OCI-LY1 (cell line): ENCODE measurements around the gene TTC27.

Source experiments
- CTCF ChIP-seq: fragments of 200-600 bp; sonication (generic), shearing (Covaris generic); IDR thresholded peaks from 2 replicates; pipeline ENCODE4 v1.5.1; 2017; ENCODE audit warnings: mild to moderate bottlenecking, antibody characterized with exemption, low read length, moderate library complexity, mixed read lengths
- EZH2 ChIP-seq: fragments of 200-600 bp; sonication (generic), shearing (Covaris generic); IDR thresholded peaks from 2 replicates; pipeline ENCODE4 v1.8.0; 2017; ENCODE audit warnings: borderline replicate concordance, mixed run types, mild to moderate bottlenecking, antibody characterized with exemption, low read length, moderate library complexity, mixed read lengths

- TF ChIP-seq CTCF, result no peak
- TF ChIP-seq EZH2, result no peak
Observed at GRCh38 chr2:32863803-32864202, 236.0 kb downstream of the TTC27 start.
